ENCODE results near the gene NBEA. TPM values are rescaled to one million over a fixed set of nuclear protein-coding genes. Genes with fewer than 3 reads are reported as not detected.
"Not testable (repeated sequence)": the region's sequence is repeated elsewhere in the genome, so short reads cannot be mapped to it uniquely, and the experiment has no call there.

Gene NBEA
- polyA plus RNA-seq, 3 donors = 14.9 to 16.5 (median 15.3) TPM

DNA sequence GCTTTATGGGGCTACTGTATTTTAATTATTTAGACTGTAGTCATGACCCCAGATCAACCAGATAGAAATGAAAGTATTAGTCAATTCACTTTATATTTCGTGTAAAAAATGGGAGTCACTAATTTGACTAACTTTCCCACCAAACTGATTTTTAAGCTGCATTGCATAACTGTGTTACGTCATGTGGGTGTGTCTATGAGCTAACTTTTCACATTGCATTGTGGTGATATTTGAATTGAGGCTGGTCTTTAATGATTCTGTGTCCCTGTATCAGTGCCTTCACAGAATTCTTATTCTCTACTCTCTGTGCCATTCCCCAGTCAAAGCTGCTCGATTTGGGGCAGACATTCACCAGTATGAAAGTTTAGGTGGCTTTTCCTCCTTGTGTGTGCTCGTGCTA, 707.1 kb downstream of the NBEA start:
- no peak for DNase-seq

DNA sequence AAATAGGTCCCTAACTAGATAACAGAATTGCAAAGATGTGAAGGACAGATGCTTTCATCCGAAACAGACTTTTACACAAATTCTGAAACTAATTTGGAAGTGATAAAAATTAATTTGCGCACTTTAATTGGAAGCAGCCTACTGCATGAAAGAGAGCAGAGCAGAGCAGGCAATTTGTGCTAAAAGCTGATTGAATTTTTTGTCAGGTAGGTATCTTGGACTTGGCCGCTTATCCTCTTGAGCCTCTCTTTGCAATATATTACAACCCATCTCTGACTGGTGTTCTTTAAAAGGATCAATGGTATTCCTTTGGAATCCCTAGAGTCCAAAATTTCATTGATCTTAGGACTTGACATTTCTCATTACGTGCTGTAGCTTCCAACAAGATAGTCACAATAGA, 717.7 kb downstream of the NBEA start:
- no peak for DNase-seq

DNA sequence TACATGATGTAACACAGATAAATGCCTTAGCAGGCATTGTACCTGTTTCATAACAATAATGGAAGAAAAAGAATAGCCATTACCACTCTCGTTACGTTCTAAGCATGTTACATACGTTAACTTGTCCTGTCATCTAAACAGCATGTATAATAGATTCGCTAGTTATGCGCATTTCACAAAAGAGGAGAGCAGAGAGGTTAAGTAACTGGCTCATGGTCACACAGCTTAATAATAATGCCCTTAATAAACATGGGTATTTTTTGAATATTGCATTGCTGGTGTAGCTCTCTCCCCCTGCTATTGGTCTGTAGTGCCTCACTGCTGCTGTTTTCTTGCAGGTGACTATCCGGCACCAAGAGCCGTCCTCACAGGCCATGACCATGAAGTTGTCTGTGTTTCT, 722.7 kb downstream of the NBEA start:
- no peak for DNase-seq

DNA sequence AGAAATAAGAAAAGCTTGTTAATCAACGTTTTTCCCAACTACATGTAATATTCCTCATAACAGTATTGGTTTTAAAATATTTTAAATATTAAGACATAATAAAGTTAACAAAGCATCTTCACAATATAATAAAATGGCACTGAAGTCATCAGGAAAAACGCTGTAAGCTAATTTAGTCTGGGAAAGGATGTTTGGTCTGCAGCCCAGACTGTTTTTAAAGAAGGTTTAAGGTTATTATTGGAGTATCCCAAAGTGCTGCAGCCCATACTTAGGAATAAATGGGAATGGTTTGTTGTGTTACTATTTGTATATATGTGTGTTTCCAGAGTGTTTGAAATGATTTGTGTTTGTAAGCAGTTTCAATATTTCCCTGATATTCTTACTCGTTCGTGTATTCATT, 727.3 kb downstream of the NBEA start:
- DNase-seq = no peak

DNA sequence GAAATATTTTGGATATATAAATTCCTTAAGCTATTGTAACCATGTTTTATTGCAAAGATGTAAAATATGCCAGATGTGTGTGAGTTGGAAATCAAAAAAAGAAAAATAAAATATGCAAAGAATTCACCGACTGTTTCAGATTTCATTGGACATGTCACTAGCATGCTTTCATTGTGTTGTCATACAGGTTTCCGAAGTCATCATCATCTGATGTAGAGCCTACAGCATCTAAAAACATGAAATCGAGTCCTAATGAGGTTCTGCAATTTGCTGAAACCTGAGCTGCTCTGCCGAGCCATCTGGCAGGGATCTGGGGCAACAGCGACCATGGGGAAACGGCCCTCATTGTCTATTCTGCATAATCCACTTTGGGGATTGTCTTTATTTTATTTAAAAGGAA, 730.5 kb downstream of the NBEA start:
- no peak for DNase-seq

DNA sequence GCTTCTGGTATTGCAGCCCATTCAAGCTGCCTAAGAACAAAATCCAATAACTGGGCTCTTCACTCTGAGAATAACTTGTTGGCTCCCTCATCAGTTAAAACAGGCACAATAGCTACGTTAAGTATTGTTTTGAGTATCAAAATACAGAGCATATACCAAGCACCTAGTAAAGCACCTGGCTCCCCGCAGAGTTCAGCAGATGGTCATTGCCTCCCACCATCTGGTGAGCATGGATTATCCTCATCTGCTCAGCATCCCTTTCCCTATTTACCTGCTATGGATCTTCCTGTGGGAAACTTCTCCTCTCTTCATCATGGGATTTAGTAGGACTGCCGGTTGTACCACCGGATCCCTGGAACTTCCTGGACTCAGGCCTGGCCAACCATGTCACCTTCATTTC, 733.6 kb downstream of the NBEA start:
- no peak for DNase-seq

DNA sequence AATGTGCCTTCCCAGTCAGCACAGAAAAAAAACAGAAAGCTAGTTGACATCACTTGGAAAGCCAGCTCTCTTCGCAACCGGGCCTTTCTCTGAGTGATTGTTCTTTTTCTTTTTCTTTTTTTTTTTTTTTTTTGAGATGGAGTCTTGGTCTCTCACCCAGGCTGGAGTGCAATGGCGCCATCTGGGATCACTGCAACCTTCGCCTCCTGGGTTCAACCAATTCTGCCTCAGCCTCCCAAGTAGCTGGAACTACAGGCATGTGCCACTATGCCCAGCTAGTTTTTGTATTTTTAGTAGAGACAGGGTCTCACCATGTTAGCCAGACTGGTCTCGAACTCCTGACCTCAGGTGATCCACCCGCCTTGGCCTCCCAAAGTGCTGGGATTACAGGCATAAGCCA, 735.8 kb downstream of the NBEA start:
- DNase-seq = not testable (repeated sequence)

DNA sequence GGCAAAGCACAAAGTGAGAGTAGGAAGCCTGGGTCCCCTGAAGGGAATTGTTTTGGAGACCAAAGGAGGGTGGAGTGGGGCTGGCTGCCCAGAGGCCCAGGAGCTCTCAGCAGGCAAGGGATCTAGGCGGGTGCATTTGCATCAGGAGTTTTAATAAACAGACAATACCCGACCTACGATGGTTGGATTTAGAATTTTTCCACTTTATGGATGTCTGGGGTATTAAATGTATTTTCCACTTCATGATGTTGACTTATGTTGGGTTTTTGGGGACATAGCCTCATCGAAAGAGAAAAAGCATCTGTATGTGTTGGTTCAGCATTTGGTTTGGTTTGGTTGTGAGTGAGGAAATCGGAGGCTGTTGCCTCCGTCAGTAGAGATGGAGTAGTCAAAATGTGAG, 739.6 kb downstream of the NBEA start:
- DNase-seq = no peak

DNA sequence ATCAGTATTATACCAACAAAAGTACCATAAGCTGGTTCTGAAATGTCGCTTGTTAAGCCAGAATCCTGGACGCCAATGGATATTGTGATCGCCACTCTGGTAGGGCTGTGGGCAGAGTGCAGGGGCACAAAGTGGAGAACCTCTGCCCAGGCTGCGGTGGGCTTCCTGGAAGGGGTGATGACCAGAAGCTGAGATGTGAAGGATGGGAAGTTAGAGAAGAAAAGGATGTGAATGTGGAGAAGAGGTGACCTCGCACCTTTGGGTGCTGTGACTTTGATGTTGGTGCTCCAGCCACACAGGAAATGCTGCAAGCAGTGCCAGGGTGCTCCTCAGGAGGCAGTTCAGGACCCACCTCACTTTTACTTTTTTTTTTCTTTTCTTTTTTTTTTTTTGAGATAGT, 742.4 kb downstream of the NBEA start:
- no peak for DNase-seq

DNA sequence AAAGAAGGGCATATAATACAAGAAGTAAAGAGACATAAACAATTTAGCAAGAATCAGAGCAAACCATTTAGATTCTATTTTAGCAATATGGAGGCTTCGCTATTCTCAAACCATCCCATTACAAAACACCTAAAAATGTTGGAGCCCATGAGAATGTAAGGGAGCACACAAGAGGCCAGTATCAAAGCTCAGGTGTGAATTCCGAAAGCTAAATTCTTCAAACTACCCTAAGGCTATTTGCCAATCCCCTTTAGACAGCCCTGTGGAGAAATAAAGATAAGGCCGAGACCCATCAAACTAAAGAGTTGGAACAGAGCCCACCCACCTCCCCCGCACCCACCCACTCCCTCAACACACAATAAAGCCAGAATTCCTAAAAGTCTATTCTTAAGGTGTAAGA, 745.3 kb downstream of the NBEA start:
- DNase-seq = no peak

DNA sequence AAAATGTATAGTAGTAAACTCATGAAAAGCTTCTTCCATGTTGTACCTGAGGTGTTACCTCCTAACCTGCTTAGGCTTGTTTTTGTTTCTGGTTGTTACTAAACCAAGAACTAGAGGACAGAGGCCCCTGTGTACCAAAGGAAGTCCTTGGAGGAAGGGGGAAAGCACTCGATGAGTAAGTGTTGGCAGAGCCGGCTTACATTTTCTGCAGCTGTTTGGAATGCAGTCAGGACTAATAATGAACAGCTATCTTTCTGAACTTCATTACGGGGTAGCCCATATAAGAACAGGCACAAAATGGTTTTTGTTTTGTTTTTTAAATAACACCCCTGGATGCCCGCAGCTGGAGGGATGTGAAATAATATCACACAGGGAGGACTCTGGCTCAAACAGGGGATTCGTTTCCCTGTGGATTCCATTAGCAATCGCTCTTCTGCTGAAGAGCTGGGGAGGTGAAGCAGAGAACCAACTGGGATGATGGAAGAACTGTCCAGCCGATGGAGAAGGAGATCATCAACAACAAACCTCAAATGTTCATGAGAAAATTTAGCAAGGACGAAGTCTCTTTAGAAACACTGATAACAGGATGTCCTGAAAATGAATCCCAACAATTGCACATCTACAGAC, 748.6 kb downstream of the NBEA start:
- DNase-seq = no peak

DNA sequence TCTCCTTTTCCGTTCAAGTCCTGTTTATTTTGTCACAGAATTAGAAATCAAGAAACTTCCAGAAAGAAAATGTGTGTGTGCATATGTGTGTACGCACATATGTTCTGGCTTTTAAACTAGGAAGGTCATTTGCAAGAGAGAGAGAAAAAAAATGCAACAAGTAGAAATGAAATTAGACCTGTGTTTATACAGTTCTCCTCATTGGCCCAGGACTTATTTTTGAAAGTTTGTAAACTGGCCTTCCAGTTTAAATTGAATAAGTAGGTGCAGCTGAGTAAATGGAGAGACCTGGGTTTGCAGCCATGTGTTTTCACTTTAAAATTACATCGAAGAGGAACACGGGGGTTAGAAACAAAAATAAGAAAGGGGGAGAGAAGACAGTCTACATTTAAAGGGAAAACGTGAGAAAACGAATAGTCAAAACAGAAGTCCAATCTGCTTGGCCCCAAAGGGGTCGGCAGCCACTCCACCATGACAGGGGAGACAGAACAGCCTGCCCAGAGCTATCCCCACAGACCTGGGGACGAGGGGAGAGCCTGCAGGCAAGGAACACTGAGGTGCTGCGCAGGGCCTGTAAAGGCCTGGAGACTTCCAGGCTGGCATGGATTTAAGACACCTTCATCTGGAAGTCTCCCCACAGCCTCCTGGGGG, 751.2 kb downstream of the NBEA start:
- no peak for DNase-seq

DNA sequence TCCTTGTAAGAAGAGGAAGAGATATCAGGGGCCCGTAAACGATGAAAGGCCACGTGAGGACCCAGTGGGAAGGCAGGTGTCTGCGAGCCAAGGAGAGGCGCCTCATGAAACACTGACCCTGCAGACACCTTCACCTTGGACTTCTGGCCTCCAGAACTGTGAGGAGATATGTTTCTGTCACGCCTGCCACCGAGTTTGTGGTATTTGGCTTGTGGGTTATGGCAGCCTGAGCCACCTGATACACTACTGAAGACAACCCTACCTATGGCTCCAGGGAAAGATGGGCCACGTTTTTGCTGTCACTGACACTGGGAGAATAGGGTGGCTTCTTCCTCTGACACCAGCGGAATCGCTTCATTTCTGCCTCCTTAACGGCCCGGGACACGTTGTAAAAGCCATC, 752.0 kb downstream of the NBEA start:
- no peak for DNase-seq

DNA sequence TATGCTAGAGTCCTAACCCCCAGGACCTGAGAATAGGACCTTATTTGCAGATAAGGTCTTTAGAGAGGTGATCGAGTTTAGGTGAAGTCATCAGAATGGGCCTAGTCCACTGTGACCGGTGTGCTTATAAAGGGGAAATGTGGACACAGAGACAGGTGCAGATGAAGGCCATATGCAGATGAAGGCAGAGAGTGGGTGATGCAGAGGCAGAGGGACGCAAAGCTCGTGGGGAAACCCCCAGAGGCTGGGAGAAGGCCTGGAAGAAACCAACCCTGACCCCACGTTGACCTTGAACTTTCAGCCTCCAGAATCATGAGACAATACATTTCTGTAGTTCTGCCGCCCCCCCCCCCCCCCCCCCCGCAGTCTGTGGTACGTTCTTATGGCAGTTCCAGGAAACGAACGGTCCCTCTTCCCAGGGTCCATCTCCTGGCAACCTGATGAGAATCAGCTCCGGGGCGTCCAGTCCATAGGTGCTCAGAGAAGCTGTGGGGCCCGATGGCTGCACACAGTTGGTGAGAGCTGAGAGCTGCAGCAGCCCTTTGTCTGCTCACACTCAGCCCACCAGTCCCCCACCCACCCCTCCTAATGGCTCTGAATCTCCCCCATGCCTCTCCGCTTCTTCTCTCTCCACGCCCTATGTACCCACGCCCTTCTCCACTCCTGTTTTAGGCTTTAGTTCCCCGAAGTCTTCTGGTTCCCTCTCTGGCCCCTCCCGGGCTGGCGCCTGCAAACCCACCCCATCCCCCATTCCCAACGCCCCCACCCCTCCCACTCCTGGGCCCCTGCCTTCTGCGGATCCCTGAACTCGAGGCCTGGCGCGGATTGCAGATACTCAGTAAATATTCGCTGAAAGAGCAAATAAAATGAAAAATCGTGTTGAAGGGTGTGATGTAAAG, 752.7 kb downstream of the NBEA start:
- DNase-seq = no peak

DNA sequence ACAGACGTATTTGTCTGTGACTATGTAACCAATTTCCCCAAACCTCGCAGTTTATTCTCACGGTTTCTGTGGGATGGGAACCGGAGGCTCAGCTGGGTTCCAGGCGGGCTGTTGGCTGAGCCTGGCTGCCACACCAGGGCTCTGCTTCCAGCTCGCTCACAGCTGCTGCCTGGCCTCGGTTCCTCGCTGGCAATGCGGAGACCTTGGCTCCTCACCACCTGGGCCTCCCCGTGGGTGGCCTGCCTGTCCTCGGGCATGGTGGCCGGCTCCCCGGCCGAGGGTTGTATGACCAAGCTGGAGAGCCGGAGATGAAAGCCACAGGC, 753.3 kb downstream of the NBEA start:
- no peak for DNase-seq

DNA sequence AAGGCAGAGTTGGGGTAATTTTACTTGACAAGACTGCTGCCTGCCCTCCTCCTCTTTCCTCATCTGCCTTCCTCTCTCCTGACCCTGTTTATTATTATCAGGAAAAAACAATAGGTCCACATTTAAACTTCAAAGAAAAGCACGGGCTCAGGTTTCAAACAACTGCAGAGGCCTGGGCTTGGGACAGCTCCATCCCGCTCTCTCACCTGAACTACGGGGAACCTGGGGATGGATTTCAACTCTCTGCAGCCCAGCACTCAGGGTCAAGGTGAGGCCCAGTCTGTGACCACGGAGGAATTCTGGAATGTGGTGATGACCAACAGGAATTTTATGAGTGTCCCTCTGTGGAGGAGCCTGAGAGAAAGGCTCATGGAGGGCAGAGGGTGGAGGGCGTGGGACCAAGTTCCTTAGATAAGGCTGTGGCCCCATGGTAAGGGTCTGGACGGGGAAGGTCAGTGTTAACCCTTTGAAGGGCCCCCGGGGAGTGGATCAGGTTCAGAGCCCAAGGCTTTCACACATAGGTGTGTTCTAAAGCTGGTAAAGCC, 755.2 kb downstream of the NBEA start:
- no peak for DNase-seq

DNA sequence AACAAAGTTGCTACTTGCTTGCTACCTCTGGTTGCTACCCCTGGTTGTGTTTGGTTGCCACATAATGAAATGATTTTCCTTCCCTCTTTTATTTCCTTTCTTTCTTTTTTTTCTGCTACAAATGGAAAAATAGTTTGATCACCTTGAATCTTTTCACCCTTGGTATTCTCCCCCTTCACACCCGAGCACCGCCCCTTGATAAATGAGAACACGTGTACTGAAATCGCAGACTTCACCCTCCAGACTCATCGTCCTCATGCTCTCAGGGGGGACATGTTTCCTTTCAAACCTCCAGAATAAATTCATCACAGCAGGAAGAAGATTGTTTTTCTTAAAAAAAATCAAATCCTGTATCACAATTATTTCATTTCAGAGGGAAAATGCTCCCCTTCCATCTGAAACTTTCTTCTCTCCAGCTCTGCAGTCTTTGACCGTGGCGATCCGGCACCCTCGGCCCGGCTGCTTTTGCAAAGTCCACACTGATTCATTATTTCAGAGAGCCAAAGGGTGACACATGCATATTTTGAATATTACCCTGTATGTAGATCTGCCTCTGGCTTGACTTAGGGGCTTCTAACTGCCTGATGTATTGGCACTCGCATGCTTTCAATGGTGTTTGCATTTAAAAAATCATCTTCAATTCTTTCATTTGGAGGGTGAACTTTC, 757.0 kb downstream of the NBEA start:
- no peak for DNase-seq

DNA sequence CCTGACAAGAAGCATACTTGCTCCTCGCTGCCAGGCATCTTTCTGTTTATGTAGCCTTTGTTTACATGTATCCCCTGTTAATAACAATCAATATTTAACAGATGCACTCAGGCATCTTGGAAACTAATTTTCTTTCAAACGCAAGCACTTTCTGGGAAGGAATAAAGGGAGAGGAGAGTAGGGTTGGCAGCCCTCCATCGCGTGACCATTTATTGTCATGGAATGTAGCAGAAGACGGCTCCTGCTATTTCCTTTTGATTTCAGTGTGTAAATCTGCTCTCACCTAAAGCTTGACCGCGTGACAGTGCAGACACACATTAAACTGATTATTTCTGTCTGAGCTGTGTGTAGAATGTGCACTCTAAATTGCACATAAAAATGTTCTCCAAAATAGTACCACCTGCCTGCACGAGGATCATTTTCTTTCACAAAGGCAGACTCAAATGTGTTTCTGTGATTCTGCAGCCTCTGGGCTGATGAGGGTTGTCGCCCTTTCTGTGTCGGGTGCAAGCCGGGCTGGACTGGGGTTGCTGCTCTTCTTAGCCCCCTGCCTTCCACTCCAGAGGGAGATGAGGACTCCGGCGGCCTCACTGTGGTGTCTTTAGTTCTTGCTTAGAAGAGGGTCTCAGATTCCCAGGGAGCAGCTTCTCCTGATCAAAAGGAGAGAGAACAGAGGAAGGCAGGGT, 757.9 kb downstream of the NBEA start:
- no peak for DNase-seq

DNA sequence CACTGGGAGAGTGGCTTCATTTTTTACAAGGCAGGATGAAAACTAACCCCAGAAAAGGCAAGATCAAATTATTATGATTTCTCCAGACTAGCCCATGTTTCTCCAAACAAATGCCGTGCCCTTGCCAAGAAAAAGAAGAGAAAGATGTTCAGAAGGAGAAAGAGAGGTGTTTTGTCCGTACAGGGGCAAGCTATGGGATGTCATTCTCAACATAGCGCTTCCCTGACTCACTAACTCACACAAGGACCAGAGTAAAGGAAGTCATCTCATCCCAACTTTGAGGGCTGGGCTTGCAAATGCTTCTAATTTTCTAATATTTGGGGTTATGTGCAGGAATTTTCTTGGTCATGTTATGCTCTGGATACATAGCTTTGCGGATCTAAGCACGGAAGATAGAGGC, 758.6 kb downstream of the NBEA start:
- no peak for DNase-seq

DNA sequence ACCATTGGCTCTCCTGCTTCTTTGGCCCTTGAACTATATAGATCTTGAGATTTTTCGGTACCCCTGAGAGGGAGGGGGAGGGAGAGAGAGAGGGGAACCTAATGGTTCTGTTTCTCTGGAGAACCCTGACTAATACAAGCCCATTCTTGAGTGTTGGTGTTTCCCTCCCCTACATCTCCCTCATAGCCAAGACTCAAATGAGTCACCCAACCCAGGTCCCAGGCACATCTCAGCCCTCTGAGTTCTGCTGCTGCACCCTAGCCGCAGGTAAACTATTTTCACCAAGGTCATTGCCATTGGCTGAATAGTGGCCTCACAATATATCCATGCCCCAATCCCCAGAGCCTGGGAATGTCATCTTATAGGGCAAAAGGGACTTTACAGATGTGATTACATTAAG, 760.2 kb downstream of the NBEA start:
- DNase-seq = no peak

DNA sequence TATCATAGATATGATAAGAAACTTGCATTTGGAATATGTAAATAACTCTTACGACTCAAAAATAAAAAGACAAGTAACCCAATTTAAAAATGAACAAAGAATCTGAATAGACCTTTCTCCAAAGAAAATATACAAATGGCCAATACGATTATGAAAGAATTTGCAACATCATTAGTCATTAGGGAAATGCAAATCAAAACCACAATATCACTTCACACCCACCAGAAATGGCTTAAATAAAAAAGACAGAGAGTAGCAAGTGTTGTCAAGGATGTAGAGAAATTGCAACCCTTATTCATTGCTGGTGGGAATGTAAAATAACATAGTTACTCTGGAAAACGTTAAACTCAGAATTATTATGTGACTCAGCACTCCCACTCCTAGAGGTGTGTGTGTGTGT, 761.0 kb downstream of the NBEA start:
- DNase-seq = no peak

DNA sequence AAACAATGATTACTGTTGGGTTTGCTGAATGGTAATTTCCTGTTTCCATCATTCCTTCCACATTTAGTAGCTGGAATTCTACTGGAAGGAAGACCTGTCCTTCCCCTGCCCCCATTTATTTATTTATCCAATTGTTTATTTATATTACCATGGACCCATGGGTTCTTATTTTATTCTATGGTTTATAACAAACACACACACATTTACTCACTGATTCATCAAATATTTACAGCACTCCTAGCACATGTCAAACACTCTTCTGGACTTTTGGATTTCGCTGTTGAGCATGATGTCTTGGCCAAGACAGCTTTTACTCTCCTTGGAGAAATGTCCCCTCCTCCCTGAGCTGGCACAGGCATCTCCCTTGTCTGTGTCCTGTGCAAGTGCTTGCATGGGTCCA, 762.3 kb downstream of the NBEA start:
- DNase-seq = no peak

All from renal pelvis (tissue), 4 donors.